Upper lobe of left lung (tissue), 4 donors: Measurements from ENCODE around the gene ZDHHC14.

Experiments used
- EP300 ChIP-seq, 4 donors: sonication (generic); formaldehyde crosslinking; IDR thresholded peaks; one replicate each; pipeline ENCODE4 v1.5.1; 2017; ENCODE audit warnings: antibody characterized with exemption in 4 of 4, control low read depth in 2 of 4
- POLR2A ChIP-seq, 4 donors: fragments of 450-650 bp; IDR thresholded peaks; one replicate each; pipeline ENCODE4 v1.5.1; 2016 to 2017; ENCODE audit warnings: antibody characterized with exemption in 4 of 4, mild to moderate bottlenecking in 2 of 4
- POLR2AphosphoS5 ChIP-seq, 2 donors: sonication (generic); formaldehyde crosslinking; IDR thresholded peaks; one replicate each; pipeline ENCODE4 v1.5.1; 2017; ENCODE audit warnings: antibody characterized with exemption in 2 of 2
- TF ChIP-seq, protein P1 (sequence below), 6 experiments: fragments of 450-650 bp in 4 of 6; fragments of 200-600 bp in 2 of 6; sonication (generic) in 2 of 6; IDR thresholded peaks; one replicate each; pipeline ENCODE4 v1.5.1; 2016 to 2019; ENCODE audit warnings: antibody characterized with exemption in 6 of 6

DNA sequence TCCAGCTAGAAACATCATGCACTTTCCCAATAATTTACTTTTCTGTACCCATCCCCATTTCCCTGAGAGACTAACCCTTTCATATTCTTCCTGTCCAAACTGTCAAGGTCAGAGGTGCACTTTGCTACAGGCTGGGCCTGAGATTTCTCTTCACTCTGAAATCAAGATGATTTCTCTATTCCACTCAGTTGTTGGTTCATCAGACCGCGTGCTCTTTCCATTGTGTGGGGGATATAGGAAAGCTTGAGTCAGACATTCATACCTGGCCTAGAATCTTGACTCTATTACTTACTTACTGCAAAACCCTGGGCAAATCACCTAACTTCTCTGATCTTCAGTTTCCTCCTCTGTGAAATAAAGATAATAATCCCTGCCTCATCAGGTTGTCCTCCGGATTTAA, 4.7 kb upstream of the ZDHHC14 start:
- TF ChIP-seq POLR2A (IDR thresholded peaks at IDR 0.05) (no peak), POLR2AphosphoS5 (IDR thresholded peaks at IDR 0.05) (no peak), EP300 (IDR thresholded peaks at IDR 0.05) (no peak)
- TF ChIP-seq, protein P1, sequence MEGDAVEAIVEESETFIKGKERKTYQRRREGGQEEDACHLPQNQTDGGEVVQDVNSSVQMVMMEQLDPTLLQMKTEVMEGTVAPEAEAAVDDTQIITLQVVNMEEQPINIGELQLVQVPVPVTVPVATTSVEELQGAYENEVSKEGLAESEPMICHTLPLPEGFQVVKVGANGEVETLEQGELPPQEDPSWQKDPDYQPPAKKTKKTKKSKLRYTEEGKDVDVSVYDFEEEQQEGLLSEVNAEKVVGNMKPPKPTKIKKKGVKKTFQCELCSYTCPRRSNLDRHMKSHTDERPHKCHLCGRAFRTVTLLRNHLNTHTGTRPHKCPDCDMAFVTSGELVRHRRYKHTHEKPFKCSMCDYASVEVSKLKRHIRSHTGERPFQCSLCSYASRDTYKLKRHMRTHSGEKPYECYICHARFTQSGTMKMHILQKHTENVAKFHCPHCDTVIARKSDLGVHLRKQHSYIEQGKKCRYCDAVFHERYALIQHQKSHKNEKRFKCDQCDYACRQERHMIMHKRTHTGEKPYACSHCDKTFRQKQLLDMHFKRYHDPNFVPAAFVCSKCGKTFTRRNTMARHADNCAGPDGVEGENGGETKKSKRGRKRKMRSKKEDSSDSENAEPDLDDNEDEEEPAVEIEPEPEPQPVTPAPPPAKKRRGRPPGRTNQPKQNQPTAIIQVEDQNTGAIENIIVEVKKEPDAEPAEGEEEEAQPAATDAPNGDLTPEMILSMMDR (IDR thresholded peaks at IDR 0.05), result no peak
